ENCODE data around the gene TMEM184B.

The TMEM184B gene

DNA sequence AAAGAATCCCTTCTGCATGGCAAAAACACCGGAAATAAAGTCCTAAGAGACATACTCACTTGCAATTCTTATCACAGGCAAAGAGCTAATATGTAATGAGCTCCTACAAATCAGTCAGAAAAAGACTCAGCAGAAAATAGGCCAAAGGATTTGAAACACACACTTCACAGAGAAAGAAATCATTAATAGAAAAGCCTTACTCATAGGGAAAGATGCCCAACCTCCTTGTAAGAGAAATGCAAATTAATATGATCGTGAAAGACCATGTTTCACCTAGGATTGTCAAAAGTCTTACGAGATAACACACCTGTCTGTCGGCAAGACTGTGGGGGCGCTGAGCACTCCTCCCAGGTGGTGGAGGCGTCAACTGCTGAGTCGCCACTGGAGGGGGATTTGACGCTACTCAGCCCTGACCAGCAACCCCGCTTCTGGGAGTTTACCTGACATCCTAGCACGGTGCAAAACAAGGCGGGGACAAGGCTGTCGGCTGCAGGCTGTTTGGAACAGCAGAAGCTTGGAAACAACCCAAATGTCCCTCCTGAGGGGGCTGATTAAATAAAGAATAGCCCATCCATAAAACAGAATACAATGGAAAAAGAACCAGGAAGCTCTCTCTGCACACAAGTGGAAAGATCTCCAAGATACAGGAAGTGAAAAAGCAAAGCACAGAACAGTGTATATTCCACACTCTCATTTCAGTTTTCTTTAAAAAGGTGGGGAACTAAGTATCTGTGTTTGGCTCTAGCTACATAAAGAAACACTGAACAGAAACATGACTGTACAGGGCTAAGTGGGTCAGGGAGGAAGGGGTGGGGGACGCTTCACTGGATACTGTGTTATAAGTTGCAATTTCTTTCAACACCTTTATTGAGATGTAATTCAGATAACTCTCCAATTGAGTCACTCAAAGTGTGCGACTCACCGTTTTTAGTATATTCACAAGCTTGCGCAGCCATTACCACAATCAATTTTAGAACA lies 33.0 kb upstream of the TMEM184B start:
- DNase-seq, result no peak

DNA sequence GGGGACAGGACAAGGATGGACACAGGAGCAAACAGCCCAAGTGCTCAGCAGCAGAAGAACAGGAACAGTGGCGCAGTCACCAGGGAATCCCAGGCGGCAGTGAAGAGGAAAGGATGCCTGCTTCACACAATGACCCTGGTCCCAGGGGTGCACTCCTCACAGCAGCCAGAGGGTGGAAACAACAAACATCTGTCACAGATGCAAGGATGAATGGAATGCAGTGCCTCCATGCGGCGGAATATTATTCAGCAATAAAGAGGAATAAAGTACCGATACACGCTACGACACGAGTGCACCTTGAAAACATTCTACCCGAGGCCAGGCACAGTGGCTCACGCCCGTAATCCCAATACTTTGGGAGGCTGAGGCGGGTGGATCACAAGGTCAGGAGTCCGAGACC lies 31.7 kb upstream of the TMEM184B start:
- DNase-seq, result no peak

DNA sequence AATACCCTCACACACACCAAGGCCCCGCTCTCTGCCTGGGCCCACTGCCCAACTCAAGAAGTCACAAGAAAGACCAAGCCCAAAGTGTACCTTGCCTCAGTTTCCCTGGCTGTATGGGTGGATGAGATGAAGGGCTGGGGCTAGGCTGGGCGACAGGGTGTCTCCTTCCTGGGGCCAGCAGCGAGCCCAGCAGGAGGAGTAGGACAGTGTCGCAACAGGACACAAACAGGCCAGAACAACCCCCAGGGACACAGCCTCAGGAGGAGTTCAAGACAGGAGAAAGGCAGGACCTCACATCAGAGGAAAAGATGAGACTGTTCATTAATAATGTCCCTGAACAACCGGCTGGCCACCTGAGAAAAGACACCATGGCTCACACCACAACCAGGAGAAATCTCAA lies 31.2 kb upstream of the TMEM184B start:
- DNase-seq, result no peak

DNA sequence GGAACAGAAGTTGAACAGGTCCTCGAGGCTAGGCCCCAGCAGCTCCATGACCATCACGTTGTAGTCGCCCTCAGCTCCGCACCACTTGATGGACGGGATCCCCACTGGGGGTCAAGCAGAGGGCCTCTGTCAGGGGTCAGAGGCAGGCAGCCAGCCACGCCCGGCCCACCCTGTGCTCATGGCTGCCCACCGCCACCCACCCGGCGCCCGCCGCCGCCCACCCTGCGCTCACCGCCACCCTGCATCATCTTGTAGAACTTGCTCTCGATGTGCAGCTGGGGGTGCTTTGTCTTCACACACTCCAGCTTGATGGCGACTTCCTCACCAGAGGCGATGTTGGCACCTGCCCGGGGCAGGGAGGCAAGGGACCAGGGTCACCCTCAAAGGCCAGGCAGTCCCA lies 30.1 kb upstream of the TMEM184B start:
- no peak for DNase-seq

DNA sequence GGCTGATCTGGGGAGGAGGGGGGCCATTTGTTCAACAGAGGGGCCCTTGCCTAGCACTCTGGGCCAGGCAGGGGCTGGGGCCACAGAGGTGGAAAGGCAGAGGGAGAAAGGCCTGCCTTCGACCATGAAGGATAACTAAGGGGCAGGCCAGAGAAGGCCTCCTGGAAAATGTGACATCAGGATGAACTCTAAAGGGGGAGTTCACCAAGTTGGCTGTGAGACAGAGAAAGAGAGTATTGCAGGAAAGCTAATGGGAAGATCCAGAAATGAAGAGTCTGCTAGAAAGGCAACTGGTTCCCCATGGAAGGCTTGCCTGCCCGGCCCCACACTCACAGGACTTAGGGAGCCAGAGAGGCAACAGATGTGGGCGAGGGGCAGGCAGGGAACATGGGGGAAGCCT lies 28.1 kb upstream of the TMEM184B start:
- no peak for DNase-seq

DNA sequence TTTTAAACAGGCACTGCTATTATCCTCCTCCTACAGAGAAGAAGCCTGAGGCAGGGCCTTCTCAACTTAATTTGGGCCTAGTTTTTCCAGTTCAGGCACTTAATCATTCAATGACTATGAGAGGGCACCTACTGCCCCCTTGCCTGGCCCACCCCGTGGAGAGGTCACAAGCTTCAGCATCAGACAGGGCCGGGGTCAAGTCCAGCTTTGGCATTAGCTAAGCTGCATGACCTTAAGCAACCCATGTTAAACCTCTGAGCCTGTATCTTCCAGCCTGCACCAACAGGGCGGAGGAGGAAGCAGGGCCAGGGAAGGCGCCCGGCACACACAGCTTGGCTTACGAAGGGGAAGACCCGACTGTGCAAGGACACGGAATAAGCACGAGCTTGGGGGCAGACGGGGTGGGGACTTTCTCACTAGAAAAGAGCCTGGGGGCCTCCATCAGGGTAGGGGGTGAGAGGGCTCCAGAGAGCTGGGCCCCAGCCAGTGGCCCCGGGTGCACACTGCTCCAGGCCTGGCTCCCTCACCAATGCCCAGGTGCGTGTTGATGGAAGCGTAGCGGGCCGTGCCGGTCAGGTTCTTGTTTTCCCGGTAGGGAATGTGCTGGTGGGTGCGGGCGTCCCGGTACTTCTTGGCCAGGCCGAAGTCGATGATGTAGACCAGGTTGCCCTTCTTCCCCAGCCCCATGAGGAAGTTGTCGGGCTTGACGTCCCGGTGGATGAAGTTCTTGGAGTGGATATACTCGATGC lies 27.6 kb upstream of the TMEM184B start:
- no peak for DNase-seq

DNA sequence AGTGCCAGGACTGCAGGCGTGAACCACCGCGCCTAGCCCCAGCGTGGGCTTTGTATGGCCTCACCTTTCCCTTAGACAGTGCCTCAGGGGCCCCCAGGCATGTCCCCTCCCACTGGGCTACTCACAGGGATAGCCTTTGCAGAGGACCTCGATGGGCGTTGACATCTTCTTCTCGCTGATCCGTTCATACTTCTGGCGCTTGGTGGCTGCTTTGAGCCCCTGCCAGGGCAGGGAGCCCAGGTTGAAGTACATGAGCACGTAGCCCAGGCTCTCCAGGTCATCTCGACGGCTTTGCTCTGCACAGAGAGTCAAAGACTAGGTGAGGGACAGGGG lies 26.9 kb upstream of the TMEM184B start:
- DNase-seq, result no peak

DNA sequence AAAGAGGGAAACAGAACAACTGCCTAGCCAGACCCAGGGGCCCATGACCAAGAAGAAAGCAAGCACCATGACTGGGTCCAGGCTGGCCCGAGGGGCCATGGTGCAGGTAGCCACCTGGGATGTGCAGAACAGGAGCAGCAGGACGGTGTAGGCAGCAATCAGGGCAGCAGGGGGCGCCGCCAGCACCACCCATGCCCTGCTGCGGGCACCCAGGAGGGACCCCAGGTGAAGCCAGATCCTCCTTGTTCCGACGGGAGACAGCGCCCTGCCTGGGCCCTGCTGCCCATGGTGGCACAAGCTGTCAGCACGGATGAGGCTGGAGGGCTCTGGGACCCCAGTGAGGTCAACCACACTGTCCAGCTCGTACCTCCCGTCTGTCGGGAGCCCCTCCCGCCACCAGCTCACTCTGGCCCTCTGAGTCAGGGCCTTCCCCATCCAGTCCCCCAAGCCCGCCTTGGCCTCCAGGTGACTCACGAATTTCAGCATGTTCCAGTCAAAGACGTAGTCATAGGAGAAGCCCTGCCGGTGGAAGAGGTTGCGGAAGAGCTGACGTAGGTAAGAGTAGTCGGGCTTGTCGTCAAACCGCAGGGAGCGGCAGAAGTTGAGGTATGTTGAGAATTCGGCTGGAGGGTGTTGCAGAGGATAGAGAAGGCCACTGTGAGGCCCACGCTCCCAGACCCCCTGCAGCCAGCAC lies 25.6 kb upstream of the TMEM184B start:
- no peak for DNase-seq

DNA sequence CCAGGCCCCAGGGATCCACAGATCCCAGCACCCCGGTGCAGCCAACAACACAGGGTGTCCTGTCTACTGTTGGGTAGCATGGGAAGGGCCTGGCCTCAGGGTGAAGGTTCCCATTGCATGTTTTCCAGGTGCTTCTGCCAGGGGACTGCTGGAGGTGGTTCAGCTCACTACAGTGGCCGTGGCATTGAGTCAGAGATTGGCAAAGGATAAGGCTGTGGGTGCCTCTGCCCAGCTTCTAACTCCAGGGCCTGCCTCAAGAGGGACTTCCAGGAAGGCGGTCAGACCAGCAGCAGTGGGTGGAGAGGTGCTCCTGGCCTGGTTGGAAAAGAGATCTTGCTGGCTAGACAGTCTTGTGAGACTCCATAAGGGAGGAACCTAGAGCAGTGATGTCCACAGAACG lies 23.6 kb upstream of the TMEM184B start:
- no peak for DNase-seq

DNA sequence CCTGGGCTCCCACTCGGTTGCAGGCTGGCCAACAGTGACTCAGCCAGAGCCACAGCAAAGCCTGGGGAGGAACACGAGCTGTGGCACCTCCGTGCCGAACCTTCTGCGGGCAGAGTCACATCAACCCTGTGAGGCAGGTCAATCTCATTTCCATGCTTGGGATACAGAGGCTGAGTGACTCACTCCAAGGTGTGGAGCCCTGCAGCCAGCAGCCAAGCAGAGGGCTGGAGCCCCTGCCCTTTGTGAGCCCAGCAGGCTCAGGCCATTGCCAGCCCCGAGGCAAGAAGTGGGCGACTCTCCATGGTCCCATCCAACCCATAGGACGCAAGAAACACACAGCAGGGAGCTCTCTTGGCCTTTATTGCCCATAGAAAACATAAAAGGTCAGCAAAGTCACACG lies 23.1 kb upstream of the TMEM184B start:
- DNase-seq, result no peak

DNA sequence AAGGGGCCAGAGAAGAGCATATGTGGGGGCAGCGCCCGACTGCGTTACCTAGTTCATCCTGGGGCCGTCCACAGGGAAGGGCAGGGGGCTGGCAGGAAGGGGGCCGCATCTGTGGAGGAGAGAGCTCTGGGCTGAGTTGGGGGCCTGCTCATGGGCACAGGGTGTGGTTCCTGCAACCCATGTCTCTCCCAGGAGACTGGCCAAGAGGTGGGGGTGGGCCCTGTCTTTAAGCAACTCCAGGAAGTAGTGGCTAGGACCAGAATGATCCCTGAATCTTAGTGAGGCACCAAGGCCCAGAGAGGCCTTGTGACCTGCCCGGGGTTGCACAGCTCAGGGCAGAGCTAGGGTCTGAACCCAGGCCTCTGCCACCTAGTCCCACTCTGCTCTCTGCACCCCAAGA lies 22.5 kb upstream of the TMEM184B start:
- no peak for DNase-seq

DNA sequence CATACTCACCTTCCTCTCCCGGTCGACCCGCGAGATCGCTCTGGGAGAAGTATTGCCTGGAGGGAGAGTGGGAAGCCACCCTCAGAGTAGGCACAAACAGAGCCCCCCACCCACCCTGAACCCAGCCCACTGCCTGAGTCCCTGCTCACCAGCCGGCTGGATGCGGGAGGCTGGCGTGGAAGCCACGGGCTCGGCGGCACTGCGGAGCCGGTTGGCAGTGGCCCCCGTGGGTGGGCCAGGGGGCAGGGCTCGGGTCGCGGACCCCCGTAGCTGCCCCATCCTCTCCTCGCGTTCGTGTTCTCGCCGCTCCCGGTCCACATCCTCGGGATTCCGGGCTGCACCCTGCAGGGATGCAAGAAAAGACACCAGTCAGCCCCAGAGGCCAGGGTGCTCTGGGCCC lies 21.4 kb upstream of the TMEM184B start:
- DNase-seq, result no peak

DNA sequence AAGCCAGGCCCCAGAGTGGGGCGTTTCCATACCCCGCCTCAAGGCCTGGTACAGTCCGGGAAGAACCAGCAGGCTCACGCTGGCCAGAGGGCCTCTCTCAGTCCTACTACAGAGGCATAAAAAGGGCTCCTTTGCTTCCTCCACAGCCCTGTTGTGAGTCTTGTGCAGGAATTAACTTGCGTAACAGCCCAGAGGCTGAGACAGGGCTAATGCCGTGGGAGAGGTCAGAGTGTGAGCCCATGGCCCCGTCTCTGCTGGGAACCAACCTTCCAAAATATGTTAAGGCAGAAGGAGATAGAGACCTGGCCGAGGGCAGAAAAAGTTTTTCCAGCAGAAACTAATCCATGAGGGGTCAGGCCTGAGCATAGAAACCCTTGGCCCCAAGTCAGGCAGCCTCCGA lies 19.9 kb upstream of the TMEM184B start:
- no peak for DNase-seq

DNA sequence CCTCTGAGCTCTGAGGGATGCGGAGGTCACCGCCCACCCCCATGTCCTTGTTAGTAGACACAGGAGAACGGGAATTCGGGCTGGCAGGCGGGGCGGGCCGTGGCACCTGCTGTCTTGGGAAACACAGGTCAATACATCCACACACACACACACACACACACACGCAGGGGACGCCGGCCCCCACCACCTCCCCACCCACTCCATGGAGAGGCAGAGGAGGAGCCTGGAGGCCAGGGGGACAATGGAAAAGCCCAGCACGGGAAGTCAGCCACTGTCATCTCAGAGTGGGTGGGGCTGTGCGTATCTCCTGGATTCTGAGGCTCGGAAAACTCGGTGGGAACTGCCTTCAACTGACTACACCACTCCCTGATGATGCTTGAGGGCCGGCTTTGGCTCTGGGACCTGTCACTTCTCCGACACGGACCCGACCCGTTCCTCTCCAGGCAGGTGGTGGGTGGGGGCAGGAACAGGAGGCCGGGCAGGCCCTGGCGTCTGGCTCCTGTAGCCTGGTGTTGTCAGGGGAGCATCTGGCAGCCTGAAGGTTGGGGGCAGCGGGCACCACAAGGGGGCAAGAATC lies 18.5 kb upstream of the TMEM184B start:
- DNase-seq, result no peak

DNA sequence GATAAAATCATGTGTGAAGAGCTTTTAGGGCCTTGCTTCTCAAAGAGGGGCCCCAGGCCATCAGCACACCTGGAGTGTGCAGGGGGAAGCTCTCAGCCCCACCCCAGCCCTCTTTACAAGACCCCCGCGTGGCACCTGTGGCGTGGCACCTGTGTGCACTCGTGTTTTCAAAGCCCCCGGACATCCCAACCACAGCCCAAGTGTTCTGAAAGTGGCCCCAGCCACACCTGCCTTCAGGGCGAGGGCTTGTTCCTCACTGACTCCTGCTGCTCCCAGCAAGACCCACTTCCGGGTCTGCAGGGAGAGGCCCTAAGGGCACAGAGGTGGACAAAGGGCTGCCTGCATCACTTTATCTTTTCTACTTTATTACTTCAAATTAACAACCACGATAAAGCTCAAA lies 17.5 kb upstream of the TMEM184B start:
- no peak for DNase-seq

DNA sequence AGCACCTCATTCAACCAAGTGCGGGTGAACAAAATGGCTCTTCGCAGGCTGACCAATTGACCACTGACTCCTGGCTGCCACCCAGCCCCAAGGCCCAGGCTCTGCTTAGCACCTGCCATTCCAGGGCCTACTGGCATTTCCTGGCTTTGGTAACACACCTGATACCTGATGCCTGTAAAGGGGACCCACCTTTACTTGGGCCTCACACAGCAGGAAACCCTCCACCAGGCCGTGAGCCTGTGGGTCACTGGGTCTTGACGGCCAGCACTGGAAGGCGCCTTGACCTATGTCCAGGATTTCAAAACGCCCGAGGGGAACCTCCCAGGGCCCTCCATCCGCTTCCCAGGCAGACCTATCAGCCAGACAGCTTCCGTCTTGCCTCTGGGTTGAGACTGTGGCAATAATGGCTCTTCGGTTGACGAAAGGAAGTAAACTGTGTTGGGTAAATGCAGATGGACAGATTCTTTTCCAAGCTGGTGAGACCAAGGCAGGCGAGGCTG lies 16.8 kb upstream of the TMEM184B start:
- no peak for DNase-seq

DNA sequence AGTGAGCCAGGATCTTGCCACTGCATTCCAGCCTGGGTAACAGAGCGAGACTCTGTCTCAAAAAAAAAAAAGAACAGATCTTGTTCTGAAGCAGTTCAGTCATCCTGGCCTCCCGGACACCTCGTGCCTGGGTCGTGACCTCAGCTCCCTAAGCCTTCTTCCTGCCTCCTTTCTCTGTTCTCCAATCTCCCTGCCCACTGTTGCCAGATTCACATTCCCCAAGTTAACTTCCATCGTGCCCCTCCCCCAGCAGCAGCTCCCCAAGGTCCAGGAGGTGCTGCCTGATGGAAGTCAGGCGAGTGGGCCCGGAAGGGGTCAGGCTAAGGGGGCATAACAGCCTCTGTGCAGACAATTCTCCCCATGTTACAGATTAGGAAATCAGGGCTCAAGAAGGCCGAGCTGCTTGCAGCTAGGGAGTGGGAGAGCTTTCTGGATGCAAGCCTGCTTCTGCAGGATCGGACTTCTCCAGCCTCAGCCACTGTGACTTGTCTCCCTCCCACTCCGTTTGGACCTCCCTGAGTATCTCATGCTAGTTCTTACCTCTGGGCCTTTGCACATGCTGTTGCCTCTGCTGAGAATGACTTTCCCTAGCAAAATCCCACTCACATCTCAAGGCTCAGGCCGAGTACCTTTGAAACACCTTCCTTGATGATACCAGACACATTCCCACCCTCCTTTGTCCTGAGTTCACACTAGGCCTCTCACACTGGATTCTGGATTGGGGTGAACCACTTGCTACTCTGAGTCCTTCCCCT lies 14.3 kb upstream of the TMEM184B start:
- DNase-seq, result no peak

DNA sequence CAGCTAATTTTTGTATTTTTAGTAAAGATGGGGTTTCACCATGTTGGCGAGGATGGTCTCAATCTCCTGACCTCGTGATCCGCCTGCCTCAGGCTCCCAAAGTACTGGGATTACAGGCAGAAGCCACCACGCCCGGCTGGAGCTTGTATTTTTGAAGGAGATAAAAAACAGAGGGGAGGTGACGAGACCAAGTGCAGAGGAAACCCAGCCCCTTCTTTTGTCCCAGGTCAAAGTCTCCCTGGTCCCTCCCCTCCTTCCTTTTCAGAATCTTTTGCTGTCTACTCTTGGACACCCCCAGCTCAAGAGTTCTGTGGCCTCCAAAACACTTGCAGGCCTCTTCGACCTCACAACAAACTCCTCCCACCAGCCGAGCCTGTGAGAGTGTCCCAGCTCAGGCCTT lies 12.2 kb upstream of the TMEM184B start:
- no peak for DNase-seq

DNA sequence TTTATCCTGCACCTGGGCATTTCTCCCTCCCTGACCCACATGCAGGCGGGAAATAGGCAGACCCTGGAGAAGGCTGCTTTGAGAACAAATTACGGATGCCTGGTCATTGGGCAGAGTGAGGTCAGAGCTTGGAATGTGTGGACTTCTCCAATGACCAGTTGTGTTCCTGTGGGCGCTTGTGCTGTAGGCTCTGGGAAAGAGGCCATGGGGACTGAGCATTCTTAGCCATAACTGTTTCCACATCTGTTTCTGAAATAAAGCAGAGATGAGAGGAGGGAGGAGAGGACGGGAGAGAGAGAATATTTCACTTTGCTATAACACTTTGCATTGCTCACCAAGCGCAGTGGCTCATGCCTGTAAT lies 11.2 kb upstream of the TMEM184B start:
- no peak for DNase-seq

DNA sequence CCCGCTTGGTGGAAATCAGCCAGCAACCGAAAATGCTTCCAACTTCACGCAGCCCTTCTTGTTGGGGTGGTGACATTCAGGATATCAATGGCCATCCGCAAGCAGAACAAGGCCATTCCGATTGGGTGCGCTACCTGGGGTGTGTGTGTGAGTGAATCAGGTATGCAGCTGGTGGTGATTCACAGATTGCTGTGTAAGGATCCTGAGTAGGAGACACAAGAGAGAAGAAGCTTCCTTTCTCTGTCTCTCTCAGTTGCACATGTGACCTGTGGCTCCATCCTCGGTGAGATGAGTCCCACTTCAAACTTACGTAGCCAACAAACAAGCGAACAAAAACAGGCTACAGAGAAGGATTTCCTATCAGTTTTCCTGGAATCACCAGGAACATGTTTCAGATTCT lies 9.6 kb upstream of the TMEM184B start:
- DNase-seq, result no peak

DNA sequence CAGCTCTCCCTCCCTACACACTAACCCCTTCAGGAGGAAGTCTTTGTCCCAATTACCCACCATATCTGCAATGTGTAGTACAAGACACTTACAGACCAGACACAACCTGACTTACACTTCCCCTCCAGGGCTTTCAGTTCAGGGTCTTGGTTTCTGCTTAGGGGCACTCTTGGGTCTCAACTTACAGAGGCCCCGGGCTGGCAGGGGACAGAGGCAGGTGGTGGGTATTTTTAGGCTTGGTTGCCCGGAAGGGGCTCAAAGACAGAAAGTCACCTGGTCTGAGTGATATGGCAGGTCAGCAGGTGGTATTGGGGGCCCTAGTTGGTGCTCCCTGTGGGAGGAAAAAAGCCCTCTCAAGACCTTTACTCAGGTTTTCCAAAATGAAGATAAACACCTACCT lies 3.4 kb upstream of the TMEM184B start:
- DNase-seq, result no peak

DNA sequence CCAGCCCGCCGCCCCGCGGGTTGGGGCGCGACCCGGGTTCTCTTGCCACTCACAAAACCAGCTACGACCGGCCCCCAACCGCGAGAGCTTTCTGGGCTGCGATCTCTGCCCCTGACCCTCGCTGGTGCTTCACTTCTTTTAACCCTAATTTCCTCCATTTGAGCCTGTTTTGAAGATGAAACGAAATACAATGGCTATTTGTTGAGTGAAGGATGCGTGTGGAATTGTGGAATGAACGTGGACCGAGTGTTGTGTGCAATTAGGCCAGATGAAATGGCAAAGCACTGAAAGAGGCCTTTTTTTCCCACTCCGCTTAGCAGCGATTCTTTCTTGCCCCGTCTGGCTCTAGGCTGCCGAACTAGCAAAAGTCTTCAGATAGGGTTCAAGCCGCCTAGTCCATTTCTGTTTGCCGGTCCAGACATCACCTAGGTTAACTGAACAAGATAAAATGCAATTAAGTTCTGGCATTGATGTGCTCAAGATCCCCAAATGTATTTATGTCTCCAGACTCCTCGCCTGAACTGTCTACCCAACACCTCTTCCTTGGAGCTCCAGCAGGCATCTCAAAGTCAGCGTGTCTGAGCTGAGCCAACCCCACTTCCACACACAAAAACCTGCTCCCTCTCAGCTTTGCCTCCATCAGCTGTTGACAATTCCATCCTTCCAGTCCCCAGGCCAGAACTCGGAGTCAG lies 471 bp upstream of the TMEM184B start:
- no peak for DNase-seq
